SK-N-SH (cell line): ENCODE measurements around the gene OMP.

Source experiments
- POLR2AphosphoS5 ChIP-seq: IDR thresholded peaks from 2 replicates; pipeline ENCODE4 v1.6.1; 2012; ENCODE audit warnings: low read depth, low read length
- TF ChIP-seq, protein P1 (sequence below): fragments of 200-600 bp; sonication (generic); IDR thresholded peaks from 2 replicates; pipeline ENCODE4 v1.6.1; 2017; ENCODE audit warnings: antibody characterized with exemption, mild to moderate bottlenecking, moderate library complexity
- TF ChIP-seq, protein P2 (sequence below): IDR thresholded peaks from 2 replicates; pipeline ENCODE4 v1.4.0; 2012; ENCODE audit warnings: low read depth

DNA sequence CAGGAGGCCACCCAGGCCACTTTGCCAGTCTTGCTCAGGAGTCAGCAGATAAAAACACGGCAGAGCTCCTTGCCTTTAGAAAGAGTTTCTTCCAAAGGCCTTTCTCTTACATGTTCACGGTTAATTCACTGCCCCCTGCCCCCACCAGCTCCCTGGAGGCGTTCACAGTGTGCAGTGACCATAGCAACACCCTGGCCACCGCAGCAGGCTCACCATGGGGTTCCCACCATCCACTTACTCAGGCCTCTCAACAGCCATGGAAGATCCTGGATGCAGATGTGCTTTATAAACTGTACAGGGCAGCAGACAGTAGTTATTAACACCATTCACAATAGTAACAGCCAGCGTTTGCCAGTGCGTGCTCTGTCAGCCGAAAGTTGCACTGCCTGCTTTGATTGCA lies 14.9 kb downstream of the OMP start:
- TF ChIP-seq, protein P1, sequence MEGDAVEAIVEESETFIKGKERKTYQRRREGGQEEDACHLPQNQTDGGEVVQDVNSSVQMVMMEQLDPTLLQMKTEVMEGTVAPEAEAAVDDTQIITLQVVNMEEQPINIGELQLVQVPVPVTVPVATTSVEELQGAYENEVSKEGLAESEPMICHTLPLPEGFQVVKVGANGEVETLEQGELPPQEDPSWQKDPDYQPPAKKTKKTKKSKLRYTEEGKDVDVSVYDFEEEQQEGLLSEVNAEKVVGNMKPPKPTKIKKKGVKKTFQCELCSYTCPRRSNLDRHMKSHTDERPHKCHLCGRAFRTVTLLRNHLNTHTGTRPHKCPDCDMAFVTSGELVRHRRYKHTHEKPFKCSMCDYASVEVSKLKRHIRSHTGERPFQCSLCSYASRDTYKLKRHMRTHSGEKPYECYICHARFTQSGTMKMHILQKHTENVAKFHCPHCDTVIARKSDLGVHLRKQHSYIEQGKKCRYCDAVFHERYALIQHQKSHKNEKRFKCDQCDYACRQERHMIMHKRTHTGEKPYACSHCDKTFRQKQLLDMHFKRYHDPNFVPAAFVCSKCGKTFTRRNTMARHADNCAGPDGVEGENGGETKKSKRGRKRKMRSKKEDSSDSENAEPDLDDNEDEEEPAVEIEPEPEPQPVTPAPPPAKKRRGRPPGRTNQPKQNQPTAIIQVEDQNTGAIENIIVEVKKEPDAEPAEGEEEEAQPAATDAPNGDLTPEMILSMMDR, result no peak
- no peak for TF ChIP-seq POLR2AphosphoS5
- TF ChIP-seq, protein P2, sequence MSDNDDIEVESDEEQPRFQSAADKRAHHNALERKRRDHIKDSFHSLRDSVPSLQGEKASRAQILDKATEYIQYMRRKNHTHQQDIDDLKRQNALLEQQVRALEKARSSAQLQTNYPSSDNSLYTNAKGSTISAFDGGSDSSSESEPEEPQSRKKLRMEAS, result no peak
